Activated CD8-positive, alpha-beta memory T cell treated with anti-CD3 and anti-CD28 coated beads for 1 hour (primary cell): Measurements from ENCODE around the gene FRMD4A.

Experiments
- DNase-seq, 2 donors: peaks; one replicate each; pipeline ENCODE4 v3.0.0-alpha.2; 2020; ENCODE audit warnings: low read depth in 1 of 2; ENCODE audit errors: extremely low read depth in 1 of 2

FRMD4A gene

DNA sequence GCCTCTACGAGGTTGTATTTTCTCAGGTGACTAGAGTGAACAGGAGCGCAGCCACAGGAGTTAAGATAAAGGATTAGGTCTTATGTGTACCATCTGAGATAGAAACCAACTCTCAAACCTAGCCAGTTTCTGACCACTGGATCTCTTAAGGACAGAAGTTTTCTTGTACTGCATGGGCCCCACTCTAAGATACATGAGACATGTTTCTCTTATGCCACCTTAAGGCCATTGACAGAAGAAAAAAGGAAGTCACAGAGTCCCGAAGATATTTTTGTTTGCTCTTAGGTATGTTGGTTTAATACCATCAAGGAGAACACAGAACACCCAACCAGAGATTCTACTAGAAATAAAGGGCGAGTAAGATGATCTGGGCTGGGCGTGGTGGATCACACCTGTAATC, 335.8 kb downstream of the FRMD4A start:
- no peak for DNase-seq

DNA sequence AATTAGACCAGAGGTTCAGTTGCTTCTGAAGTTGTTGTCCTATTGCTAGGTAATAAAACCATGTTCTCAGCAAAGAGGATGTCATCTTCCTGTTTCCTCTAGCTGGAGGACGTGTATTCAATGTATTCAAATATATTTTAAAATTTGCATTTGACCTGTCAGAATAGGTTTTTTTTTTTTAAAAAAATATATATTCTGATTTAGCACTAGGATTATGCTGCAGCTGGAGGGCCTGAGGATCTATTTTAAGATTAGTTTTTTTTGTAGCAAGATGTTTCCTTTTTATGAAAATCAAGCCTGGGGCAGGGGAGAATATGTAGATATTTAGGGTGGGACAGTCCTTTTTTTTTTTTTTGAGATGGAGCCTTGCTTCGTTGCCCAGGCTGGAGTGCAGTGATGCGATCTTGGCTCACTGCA, 337.0 kb downstream of the FRMD4A start:
- DNase-seq = no peak

DNA sequence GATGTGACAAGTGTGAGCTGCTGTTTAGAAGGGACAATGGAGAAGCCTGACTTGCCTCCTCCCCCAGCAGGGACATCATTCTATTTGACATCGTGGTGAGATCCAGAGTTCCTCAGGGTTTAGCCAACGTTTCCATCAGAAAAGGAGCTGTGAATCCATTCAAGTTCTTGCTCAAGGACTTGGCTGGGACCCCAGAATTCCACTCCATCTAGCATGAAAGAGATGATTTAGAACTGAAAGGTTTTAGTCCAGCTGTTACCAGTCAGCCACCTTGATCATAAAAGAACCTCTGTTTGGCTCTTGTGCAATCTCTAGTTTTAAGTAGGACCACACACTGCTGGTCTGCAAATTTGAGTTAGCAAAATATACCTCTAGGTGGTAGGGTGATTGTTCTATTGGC, 337.6 kb downstream of the FRMD4A start:
- no peak for DNase-seq

DNA sequence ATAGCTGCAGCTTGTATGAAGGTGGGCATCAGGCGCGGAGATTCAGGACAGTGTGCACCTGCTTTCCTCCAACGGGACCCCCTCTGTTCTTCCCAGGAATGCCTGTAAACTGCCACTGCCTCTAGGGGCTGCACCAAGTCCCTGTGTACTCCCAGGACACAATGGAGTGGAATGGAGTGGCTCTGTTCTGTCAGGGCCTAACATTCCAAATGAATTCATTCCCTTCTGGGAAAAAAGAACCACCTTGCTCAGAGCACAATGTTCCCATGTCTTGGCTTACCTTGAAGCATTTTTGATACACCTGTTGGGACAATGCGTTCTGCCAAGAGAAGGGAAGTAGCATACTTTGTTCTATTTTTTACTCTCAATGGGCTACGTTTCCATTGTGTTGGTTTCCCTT, 339.4 kb downstream of the FRMD4A start:
- DNase-seq = no peak

DNA sequence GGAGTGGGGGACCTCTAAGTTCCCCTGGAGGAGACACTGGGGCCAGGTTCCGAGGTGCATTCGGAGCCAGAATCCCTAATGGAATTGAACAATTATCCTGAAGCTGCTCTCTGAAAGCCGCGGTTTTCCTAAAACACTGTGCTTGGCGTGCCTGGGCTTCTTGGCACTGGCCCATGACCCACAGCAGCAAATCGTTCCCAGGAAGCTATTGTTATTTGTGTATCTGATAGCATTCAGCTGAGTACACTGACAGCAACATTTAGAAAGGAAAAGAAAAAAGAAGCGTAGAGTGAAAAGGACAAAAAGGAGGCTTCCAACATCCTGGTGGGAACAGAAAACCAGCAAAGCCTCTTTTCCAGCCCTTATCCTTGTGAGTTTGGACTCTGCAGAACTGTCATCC, 339.8 kb downstream of the FRMD4A start:
- no peak for DNase-seq

DNA sequence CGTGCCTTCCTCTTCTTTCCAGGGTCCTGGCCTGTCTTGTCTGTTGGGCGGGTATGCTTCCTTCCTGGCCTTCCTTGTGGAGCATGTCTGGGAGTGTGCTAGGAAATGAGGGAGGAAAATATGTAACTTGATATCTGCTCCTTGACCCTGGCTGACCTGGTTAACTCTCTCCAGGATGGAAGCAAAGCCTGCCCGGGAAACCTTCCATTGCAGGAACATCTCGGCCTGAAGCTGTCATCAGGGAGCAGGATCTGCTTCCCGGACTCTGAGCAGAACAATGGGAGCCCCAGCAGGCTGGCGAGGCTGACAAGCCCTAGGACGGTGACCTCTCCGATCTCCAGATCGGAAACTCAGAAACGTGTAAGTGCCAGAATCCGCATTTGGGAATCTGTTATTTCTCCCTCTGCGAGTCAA, 340.3 kb downstream of the FRMD4A start:
- no peak for DNase-seq

DNA sequence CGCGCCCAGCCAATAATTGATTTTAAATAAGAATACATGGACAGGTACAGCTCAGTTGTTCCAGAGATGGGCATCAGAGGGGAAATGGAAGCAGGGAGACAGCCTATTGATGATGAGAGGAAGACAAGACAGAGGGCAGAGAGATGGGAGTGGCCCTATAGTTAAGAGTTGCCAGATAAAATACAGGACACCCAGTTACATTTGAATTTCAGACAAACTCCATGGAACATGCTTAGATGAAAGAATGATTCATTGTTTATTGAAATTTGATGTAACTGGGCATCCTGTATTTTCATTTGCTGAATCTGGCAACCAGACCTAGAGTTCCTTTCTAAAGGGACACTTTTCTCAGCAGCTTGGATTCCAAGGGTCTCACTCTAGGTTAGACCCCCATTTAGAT, 341.1 kb downstream of the FRMD4A start:
- no peak for DNase-seq

DNA sequence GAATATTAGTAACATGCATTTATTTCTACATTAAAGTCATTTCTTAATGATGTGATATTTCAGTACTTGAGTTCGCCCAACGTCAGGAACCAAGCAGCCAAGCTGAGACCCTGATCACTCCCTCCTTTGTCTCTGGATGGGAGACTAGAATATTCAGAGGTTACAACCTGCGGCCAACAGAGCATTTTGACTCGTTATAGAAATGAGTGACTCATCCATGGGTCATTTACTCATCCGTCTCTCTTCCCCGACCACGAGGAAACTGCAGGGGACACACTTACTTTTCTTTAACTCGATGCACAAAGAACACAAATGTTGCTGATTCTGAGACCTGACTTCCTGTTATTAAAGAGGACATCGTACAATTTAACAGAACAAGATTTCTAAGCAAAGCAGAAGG, 343.3 kb downstream of the FRMD4A start:
- no peak for DNase-seq

DNA sequence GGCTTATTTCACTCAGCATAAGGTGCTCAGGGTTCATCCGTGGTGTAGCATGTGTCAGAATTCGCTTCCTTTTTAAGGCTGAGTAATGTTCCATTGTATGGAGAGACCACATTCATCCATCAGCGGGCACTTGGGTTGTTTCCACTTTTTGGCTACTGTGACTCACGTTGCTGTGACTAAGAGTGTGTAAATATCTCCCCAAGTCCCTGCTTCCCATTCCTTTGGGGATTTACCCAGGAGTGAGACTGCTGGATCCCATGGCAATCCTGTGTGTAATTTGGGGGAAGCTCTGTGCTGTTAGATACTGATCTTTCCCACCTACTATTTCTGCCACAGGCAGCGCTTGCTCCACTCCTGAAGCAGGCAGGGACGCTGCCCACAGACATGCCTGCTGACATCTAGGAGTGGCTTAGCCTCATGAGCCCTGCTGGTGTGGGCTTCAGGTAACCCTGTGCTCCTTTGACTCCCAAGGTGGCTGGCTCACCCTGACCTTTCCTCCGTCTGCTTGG, 346.0 kb downstream of the FRMD4A start:
- no peak for DNase-seq

DNA sequence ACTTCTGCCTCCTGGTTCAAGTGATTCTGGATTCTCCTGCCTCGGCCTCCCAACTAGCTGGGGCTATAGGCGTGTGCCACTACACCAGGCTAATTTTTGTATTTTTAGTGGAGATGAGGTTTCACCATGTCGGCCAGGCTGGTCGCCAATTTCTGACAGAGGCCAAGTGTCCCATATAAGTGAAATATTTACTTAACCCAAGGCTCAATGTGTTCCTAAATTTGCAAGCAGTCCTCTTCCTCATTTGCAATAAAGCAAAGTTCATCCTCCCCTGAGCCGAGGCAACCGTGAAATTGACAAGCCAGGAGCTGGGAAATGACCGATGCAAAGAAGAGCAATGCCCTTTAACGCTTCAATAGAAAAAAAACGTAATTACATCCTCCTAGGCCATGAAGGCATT, 347.7 kb downstream of the FRMD4A start:
- no peak for DNase-seq

DNA sequence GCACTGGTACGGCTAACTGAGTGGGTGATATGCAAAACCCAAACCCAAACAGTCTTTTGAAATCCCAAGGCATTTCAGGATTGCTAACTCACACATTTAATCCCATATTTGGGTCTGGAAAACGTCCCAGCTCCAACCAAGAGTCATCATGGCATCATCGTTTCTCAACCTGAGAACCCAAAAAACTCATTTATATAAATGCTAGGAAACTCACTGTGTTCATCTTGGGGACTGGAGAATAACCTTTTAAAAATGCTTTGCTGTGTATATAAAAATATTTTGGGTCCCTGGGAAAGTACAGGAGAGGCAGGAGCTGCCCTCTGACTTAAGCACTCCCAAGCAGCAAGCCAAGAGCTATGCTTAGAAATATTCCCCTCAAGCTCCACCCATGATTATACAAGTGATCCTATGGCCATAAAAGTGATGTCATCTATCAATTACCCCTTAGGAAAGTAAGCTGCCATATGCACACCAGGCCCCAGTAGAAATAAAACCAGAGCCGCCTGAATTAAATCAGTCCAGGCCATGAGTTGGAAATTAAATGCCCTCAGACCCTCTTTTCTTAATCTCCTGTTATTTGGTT, 352.1 kb downstream of the FRMD4A start:
- DNase-seq = no peak

DNA sequence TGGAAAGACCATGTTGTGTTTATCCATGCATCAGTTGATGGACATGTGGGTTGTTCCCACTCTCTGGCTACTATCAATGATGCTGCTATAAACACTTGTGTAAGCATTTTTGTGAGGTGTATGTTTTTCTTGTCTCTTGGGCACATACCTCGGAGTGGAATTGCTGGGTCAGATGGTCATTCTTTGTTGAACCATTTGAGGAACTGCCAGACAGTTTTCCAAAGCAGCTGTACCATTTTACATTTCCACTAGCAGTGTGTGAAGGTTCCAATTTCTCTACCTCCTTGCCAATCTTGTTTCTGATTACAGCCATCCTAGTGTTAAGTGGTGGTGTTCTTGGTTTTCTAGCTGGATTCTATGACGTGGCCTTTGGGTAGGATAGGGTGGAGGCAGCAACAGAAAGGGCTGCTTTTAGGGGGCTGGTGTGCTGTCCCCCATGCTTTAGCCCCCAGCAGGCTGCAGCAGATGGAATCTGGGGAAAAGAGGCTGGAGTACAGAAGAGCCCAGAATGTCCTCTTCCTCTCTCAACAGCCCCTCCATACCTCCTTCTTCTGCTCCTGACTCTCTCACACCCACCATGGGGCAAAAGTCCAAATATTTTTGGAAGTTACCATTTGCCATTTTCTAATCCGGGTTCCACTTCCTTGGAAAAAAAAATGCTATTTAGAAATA, 352.7 kb downstream of the FRMD4A start:
- DNase-seq = no peak

DNA sequence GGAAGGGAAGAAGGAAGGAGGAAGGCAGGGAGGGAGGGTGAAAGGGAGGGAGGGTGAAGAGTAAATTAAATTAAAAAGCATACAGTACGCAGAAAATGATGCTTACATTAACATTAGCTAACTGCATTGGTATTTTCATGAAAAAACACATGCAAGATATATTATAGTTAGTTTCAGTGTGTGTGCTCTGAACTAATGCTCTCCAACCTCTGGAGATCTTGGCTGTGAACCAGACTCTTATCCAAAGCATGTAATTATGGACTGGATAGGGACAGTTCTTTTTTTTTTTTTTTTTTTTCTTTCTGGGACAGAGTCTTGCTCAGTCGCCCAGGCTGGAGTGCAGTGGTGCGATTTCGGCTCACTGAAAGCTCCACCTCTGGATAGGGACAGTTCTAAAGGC, 357.0 kb downstream of the FRMD4A start:
- no peak for DNase-seq

DNA sequence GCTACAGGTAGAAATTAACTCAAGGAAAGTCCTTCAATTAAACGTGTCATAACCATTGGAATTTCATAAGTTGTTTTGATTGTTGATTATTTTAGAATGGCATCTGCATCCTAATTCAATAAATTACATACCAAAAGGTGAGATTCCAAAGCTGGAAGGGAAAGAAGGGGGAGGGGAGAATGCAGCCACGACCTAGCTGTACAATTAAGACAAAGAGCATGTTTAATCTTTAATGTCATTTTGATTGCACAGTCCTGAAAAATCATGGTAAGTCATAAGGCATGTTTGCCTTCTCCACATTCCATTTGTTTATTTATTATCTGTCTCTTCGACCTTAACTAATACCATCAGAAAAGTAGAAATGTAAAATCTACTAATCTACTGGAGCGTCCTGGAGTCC, 358.1 kb downstream of the FRMD4A start:
- DNase-seq = no peak

DNA sequence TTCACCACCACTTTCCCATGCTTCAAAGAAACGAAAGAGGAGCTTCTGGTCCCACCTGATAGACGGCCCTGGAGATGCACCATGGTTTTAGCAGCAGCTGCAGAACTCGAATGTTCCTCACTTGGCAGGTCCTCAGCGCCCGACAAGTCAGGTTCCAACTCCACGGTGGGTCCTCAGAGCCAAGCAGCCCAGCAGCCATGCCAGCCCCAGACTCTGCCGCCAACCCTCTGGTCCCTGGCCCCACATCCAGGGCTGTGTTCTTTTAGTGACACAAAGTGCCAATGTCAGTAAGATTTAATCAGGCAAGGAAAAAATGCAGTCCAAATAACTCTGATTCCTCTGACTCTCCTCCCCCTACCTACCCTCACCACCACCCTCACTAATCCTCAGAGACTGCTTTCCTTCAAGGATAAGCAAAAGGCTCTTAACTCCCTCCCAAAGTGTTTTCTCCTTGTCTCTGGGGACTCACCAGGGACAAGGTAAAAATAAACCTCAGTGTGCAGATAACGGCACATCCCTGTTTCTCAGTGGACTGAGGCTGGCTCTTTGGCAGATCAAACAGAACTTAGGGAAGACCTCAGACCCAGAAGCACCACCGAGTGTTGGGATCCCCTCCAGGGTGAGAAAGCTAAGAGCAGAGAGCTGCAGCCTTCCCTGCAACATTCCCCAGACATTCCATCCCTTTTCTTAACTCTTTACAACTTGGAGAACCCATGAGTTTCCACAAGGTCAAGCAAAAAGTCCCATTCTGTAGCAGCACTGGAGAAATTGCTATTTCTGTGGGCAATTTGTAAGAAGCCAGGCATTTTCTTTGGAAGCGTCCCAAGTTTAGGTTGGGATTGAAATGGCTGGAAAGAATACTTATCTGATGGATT, 358.9 kb downstream of the FRMD4A start:
- no peak for DNase-seq

DNA sequence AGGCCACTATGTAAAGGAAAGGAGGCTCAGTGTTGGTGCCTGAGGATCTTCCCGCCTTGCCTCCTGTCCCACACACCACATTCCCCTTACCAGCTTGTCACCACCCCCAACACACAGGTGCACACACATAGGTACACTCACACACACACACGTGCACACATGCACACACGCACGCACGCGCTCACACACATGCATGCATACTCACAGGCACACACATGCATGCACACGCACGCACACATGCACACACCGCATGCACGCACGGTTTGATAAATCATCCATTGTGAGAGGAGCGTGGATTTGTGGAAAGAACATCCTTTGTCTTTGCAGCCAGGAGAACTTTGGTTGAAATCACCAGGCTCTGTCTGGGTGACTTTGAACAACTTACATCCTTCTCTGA, 359.8 kb downstream of the FRMD4A start:
- no peak for DNase-seq

DNA sequence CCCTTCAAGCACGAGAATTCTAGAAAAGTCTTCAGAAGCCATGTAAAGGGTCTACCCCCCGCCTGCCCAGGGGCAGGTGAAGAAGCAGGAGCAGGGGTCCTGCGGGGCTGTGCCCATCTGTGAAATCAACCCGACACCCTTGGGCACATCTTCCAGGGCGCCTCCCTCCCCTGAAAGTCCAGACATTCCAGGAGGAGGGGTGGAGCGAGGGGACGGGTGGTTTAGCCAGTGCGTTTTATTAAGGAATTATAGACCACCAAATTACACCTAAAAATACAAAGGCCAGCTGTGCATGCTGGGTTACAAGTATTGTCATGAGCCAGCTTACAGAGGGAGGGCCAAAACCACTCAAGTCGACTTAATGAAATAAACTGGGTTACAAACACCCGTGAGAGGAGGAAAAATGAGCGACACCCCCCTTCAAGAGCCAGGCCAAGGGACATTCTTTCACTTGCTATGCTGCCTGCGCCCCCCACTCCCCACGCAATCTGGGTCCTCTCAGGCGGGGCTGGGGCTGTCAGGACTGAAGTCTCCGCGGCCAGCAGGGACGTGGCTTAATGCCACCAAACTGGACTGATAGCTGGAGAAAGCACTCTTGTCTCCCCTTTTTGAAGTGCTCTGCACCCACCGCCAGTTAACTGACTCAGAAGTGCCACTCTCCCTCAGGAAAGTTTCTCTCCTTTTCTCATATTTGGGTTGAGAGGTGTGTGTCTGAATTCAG, 360.3 kb downstream of the FRMD4A start:
- DNase-seq = no peak

DNA sequence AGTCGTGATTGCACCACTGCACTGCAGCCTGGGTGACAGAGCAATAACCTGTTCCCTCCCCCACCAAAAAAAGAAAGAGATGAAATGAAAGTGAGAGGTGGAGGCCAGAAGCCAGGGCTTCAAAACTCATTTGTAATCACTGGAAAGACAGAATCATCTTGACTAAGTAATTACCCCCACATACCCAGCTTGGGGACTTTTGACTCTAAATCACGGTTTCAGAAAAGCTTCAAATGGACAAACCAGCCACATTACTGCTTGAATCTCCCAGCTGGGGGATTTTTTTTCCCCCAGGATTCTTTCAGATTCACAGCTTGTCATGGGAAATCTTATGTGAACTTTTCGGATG, 361.0 kb downstream of the FRMD4A start:
- no peak for DNase-seq

DNA sequence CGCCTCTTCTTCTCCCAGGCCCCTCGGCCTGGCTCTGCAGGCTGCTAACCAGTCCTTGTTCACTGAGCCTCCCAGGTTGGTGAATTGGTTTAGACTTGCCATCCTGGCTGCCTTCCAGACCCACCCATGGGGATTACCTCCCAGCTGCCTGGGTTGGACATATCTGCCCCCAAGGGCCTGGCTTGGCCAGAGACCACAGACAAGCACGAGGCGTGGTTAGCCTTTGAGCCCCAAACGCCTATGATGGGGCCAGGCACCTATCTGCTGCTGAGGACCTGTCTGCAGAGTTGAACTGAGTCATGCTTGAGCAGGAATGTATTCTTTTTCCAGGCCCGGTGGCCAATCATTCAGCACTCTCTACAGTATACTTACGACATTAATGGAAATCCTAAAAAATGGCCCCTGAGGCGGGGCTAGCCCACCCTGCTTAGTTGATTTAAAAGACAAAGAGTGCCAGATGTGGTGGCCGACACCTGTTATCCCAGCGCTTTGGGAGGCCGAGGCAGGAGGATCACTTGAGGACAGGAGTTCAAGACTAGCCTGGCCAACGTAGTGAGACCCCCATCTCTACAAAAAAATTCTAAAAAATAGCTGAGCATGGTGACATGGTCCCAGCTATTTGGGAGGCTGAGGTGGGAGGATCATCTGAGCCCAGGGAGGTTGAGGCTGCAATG, 361.5 kb downstream of the FRMD4A start:
- no peak for DNase-seq

DNA sequence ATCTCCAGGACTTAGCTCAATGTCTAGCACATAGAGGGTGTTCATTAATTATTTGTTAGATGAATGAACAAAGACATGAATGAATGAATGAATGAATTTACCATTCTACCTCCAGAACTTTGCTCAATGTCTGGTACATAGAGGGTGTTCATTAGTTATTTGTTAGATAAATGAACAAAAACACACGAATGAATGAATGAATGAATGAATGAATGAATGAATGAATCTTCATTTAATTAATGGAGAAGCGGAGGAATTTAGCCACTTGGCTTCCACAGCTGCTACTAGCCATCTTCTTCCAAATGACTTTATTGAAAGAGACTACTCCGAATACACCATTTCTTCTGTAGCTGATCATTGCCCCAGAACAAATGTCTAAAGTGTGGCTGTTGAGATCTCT, 368.9 kb downstream of the FRMD4A start:
- no peak for DNase-seq

DNA sequence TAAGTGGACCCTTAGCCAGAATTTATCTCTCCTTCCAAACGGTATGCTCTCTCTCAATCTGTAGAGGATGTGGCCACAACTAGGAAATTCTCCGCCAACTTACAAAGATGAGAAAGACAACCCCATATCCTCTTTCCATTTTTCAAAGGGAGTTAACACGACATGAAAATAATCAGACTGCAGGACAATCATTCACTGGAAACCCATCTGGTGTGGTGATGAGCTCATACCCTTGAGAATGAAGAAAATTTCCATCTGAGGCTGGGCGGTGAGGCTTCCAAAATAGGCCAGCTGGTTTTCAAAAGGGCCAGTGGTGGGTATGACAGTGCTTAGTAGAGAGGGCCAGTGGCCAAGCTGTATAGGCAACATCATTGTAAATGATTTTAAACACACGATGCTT, 369.6 kb downstream of the FRMD4A start:
- no peak for DNase-seq
